Measurements from ENCODE around the gene NDUFAF2.

Gene NDUFAF2

DNA sequence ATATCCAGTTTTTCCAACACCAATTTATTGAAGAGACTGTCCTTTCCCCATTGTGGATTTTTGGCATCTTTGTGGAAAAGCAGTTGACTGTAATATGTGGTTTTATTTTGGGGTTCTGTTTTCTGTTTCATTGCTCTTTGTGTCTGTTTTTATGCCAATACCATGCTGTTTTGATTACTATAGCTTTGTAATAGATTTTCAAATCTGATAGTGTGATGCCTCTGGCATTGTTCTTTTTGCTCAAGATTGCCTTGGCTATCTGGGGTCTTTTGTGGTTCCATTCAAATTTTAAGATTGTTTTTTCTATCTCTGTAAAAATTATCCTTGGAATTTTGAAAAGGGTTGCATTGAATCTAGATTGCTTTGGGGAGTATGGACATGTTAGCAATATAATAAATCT is 99.5 kb downstream of the NDUFAF2 start:
- DNase-seq (ENCODE audit: low spot score) (no peak), ATAC-seq (ENCODE audit: low read depth) (no peak)
- TF ChIP-seq CTCF (IDR thresholded peaks at IDR 0.05; ENCODE audit: poor library complexity, severe bottlenecking): no peak
- Histone ChIP-seq H3K36me3 (ENCODE audit: low read depth) (0 out of 2 replicates have a peak, but pooled peaks cover 4% of the 10 kb centered on the region), H3K9me3 (ENCODE audit: severe bottlenecking) (peaks cover 2% of the 10 kb centered on the region), H3K27me3 (ENCODE audit: insufficient read depth, poor library complexity, severe bottlenecking) (no peaks in the 10 kb centered on the region), H3K27ac (ENCODE audit: poor library complexity, severe bottlenecking) (no peak overlapping the region), H3K4me3 (ENCODE audit: severe bottlenecking) (no peak overlapping the region), H3K4me1 (ENCODE audit: insufficient read depth, poor library complexity, severe bottlenecking) (peaks cover 18% of the 10 kb centered on the region)

- H3K4me3 ChIP-seq (ENCODE audit: severe bottlenecking): no peak overlapping the region
- H3K27ac ChIP-seq (ENCODE audit: poor library complexity, severe bottlenecking): peak overlapping the region; percentile 72
- ATAC-seq (ENCODE audit: low read depth): no peak
- H3K27me3 ChIP-seq (ENCODE audit: insufficient read depth, poor library complexity, severe bottlenecking): no peaks in the 10 kb centered on the region
- no peaks in the 10 kb centered on the region for H3K9me3 ChIP-seq (ENCODE audit: severe bottlenecking)
- H3K36me3 ChIP-seq (ENCODE audit: low read depth): 0 out of 2 replicates have a peak, but pooled peaks cover 4% of the 10 kb centered on the region
- peaks cover 38% of the 10 kb centered on the region for H3K4me1 ChIP-seq (ENCODE audit: insufficient read depth, poor library complexity, severe bottlenecking)
- no peak for DNase-seq (ENCODE audit: low spot score)
- no peak for TF ChIP-seq CTCF (IDR thresholded peaks at IDR 0.05; ENCODE audit: poor library complexity, severe bottlenecking)
These were observed 102.3 kb downstream of the NDUFAF2 start for GRCh38 chr5:61047346-61047745.

DNA sequence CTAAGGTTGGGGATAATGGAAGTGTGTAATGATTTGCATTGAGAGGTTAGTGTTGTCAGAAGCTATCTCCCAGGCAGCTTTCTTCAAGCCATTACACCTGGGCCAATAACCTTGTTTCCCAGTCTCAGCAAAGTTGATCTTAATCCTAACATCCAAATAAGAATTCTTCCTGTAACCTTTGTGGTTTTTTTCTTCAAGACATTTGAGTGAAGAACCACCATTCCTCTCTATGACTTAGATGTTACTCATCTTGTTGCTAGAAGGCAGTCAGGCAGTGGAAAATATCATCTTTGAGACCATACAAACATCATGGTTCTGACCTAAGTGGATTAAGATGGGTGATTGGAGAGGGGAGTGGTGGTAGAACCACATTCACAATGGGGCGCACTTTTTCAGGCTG is 103.5 kb downstream of the NDUFAF2 start:
- H3K4me3 ChIP-seq (ENCODE audit: severe bottlenecking): no peak overlapping the region
- peak overlapping the region; percentile 72 for H3K27ac ChIP-seq (ENCODE audit: poor library complexity, severe bottlenecking)
- TF ChIP-seq CTCF (IDR thresholded peaks at IDR 0.05; ENCODE audit: poor library complexity, severe bottlenecking): no peak
- H3K9me3 ChIP-seq (ENCODE audit: severe bottlenecking): no peaks in the 10 kb centered on the region
- ATAC-seq (ENCODE audit: low read depth) (peak; percentile 81), DNase-seq (ENCODE audit: low spot score) (no peak)
- H3K36me3 ChIP-seq (ENCODE audit: low read depth): 0 out of 2 replicates have a peak, but pooled peaks cover 4% of the 10 kb centered on the region
- no peaks in the 10 kb centered on the region for H3K27me3 ChIP-seq (ENCODE audit: insufficient read depth, poor library complexity, severe bottlenecking)
- peaks cover 49% of the 10 kb centered on the region for H3K4me1 ChIP-seq (ENCODE audit: insufficient read depth, poor library complexity, severe bottlenecking)

DNA sequence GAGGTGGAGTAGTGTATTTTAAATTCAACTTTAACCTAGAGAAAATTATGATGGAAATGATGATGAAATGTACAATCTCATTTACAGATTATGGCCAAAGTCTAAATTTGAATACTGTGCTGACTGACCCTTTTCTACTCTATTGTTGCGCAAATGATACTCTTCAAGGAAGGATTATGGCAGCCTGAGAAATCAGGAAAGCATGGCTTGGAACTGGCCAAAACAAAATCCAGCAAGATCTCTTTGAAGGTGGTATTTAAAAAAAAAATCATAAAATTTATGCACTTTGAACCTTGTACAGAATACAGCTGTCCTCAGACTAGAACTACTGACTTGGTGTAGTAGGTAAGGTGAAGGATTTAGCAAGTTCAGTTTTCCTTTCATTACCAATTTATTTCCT is 105.3 kb downstream of the NDUFAF2 start:
- Histone ChIP-seq H3K27ac (ENCODE audit: poor library complexity, severe bottlenecking) (peak overlapping the region; percentile 70), H3K27me3 (ENCODE audit: insufficient read depth, poor library complexity, severe bottlenecking) (no peaks in the 10 kb centered on the region), H3K4me1 (ENCODE audit: insufficient read depth, poor library complexity, severe bottlenecking) (peaks cover 56% of the 10 kb centered on the region), H3K9me3 (ENCODE audit: severe bottlenecking) (no peaks in the 10 kb centered on the region), H3K4me3 (ENCODE audit: severe bottlenecking) (no peak overlapping the region), H3K36me3 (ENCODE audit: low read depth) (no peaks in the 10 kb centered on the region)
- TF ChIP-seq CTCF (IDR thresholded peaks at IDR 0.05; ENCODE audit: poor library complexity, severe bottlenecking): no peak
- no peak for DNase-seq (ENCODE audit: low spot score)
- ATAC-seq (ENCODE audit: low read depth): no peak

- Histone ChIP-seq H3K27ac (ENCODE audit: poor library complexity, severe bottlenecking) (peak overlapping the region; percentile 70), H3K4me1 (ENCODE audit: insufficient read depth, poor library complexity, severe bottlenecking) (peaks cover 56% of the 10 kb centered on the region), H3K4me3 (ENCODE audit: severe bottlenecking) (no peak overlapping the region), H3K9me3 (ENCODE audit: severe bottlenecking) (no peaks in the 10 kb centered on the region), H3K27me3 (ENCODE audit: insufficient read depth, poor library complexity, severe bottlenecking) (no peaks in the 10 kb centered on the region), H3K36me3 (ENCODE audit: low read depth) (no peaks in the 10 kb centered on the region)
- peak; percentile 54 for ATAC-seq (ENCODE audit: low read depth)
- TF ChIP-seq CTCF (IDR thresholded peaks at IDR 0.05; ENCODE audit: poor library complexity, severe bottlenecking): no peak
- no peak for DNase-seq (ENCODE audit: low spot score)
These were observed 106.3 kb downstream of the NDUFAF2 start for GRCh38 chr5:61051267-61051666.

Measured in RWPE2 (cell line).